ENCODE measurements around the gene ADI1. TPM values are rescaled to one million over a fixed set of nuclear protein-coding genes. Genes with fewer than 3 reads are reported as not detected.

Gene ADI1
- total RNA-seq, 2 donors from 2014 or later: 18.8 to 22.3 TPM

- 79 to 80% methylated on average over 21 to 38 of the region's 38 CpGs for WGBS, 2 donors
- TF ChIP-seq POLR2A (IDR thresholded peaks at IDR 0.05): no peak
- TF ChIP-seq CTCF (IDR thresholded peaks at IDR 0.05): no peak
- Histone ChIP-seq H3K9me3 (no peaks in the 10 kb centered on the region), H3K27ac (no peak overlapping the region), H3K27me3 (no peaks in the 10 kb centered on the region), H3K36me3 (replicated peaks in 1 of 2; ENCODE audit: insufficient read depth in 1 of 2, low read depth in 2 of 2) (peaks cover 1 to 15% of the 10 kb centered on the region in 2 donors), H3K4me1 (peaks cover 6% of the 10 kb centered on the region), H3K4me3 (no peak overlapping the region)
- intact Hi-C loops (cut with DNase I): no loop called here
- DNase-seq: peak; percentile 41 to 73 (median 56)
- peak; percentile 47 for ATAC-seq
These were observed 58.2 kb downstream of the ADI1 start for GRCh38 chr2:3460831-3461800.

GRCh38 chr2:3460156-3460555, 59.2 kb downstream of the ADI1 start:
- DNase-seq: no peak
- ATAC-seq: no peak
- intact Hi-C loops (cut with DNase I): no loop called here
- no peak for TF ChIP-seq CTCF (IDR thresholded peaks at IDR 0.05)
- no peak for TF ChIP-seq POLR2A (IDR thresholded peaks at IDR 0.05)
- Histone ChIP-seq H3K4me1 (peaks cover 6% of the 10 kb centered on the region), H3K4me3 (no peak overlapping the region), H3K27me3 (no peaks in the 10 kb centered on the region), H3K9me3 (no peaks in the 10 kb centered on the region), H3K36me3 (replicated peaks in 1 of 2; ENCODE audit: insufficient read depth in 1 of 2, low read depth in 2 of 2) (peaks cover 0 to 10% of the 10 kb centered on the region in 2 donors), H3K27ac (no peak overlapping the region)
- 85 to 88% methylated on average over 11 of the region's 11 CpGs for WGBS, 2 donors

- intact Hi-C loops (cut with DNase I): no loop called here
- H3K9me3 ChIP-seq: no peaks in the 10 kb centered on the region
- peaks cover 0 to 8% of the 10 kb centered on the region in 2 donors for H3K36me3 ChIP-seq (replicated peaks in 1 of 2; ENCODE audit: insufficient read depth in 1 of 2, low read depth in 2 of 2)
- H3K4me3 ChIP-seq: no peak overlapping the region
- H3K27me3 ChIP-seq: no peaks in the 10 kb centered on the region
- no peak overlapping the region for H3K27ac ChIP-seq
- DNase-seq (peak in 3 of 4 donors; percentile 50 to 75 (median 62)), ATAC-seq (peak; percentile 16)
- peak in 2 of 7 experiments; percentile 9 to 31 for TF ChIP-seq CTCF (IDR thresholded peaks at IDR 0.05)
- TF ChIP-seq POLR2A (IDR thresholded peaks at IDR 0.05): no peak
- H3K4me1 ChIP-seq: peaks cover 6% of the 10 kb centered on the region
- 64 to 65% methylated on average over 22 to 24 of the region's 25 CpGs for WGBS, 2 donors
These were observed 59.9 kb downstream of the ADI1 start for GRCh38 chr2:3459185-3460015.

- Histone ChIP-seq H3K27ac (no peak overlapping the region), H3K9me3 (no peaks in the 10 kb centered on the region), H3K27me3 (no peaks in the 10 kb centered on the region), H3K4me3 (no peak overlapping the region), H3K4me1 (peaks cover 6% of the 10 kb centered on the region), H3K36me3 (replicated peaks in 1 of 2; ENCODE audit: insufficient read depth in 1 of 2, low read depth in 2 of 2) (peaks cover 0 to 8% of the 10 kb centered on the region in 2 donors)
- ATAC-seq (no peak), DNase-seq (no peak)
- WGBS, 2 donors: 88 to 93% methylated on average over 10 of the region's 10 CpGs
- intact Hi-C loops (cut with DNase I): no loop called here
- TF ChIP-seq POLR2A (IDR thresholded peaks at IDR 0.05): no peak
- TF ChIP-seq CTCF (IDR thresholded peaks at IDR 0.05): no peak
These were observed 60.7 kb downstream of the ADI1 start for GRCh38 chr2:3458396-3459184.

Measured in body of pancreas (tissue), 4 donors.